ENCODE data around the gene CHRM2.
A peak's percentile ranks its signal among the peaks of the same experiment; 100 is the strongest.

The CHRM2 gene

GRCh38 chr7:137017221-137017620 is 148.8 kb downstream of the CHRM2 start:
- no peaks in the 10 kb centered on the region for H3K4me1 Mint-ChIP-seq
- no peak overlapping the region for H3K27ac Mint-ChIP-seq
- DNase-seq, result no peak
- ATAC-seq, result no peak
- H3K27me3 Mint-ChIP-seq, result no peaks in the 10 kb centered on the region
- no peak overlapping the region for H3K4me3 Mint-ChIP-seq
- H3K9me3 Mint-ChIP-seq, result peaks cover 4 to 8% of the 10 kb centered on the region in 2 donors

GRCh38 chr7:137018468-137018867 is 150.0 kb downstream of the CHRM2 start:
- DNase-seq (no peak), ATAC-seq (no peak)
- H3K4me1 Mint-ChIP-seq, result no peaks in the 10 kb centered on the region
- H3K27me3 Mint-ChIP-seq, result no peaks in the 10 kb centered on the region
- H3K4me3 Mint-ChIP-seq, result no peak overlapping the region
- no peak overlapping the region for H3K27ac Mint-ChIP-seq
- H3K9me3 Mint-ChIP-seq, result peaks cover 7 to 8% of the 10 kb centered on the region in 2 donors

GRCh38 chr7:137020351-137020750 is 151.9 kb downstream of the CHRM2 start:
- no peak overlapping the region for H3K27ac Mint-ChIP-seq
- ATAC-seq (no peak), DNase-seq (no peak)
- H3K4me3 Mint-ChIP-seq, result no peak overlapping the region
- no peaks in the 10 kb centered on the region for H3K27me3 Mint-ChIP-seq
- H3K4me1 Mint-ChIP-seq, result no peaks in the 10 kb centered on the region
- peaks cover 5 to 7% of the 10 kb centered on the region in 2 donors for H3K9me3 Mint-ChIP-seq

- H3K4me1 Mint-ChIP-seq, result no peaks in the 10 kb centered on the region
- peaks cover 10 to 16% of the 10 kb centered on the region in 2 donors for H3K9me3 Mint-ChIP-seq
- no peak overlapping the region for H3K4me3 Mint-ChIP-seq
- no peak for DNase-seq
- H3K27me3 Mint-ChIP-seq, result no peaks in the 10 kb centered on the region
- no peak overlapping the region for H3K27ac Mint-ChIP-seq
- no peak for ATAC-seq
These were observed 157.2 kb downstream of the CHRM2 start for GRCh38 chr7:137025469-137026175.

GRCh38 chr7:137026176-137026500 is 157.7 kb downstream of the CHRM2 start:
- Mint-ChIP-seq H3K4me3 (no peak overlapping the region), H3K27ac (peak overlapping the region in 1 of 2 donors; percentile 28), H3K27me3 (no peaks in the 10 kb centered on the region), H3K4me1 (no peaks in the 10 kb centered on the region), H3K9me3 (peaks cover 10 to 16% of the 10 kb centered on the region in 2 donors)
- no peak for ATAC-seq
- no peak for DNase-seq

- no peak overlapping the region for H3K27ac Mint-ChIP-seq
- no peak for ATAC-seq
- H3K9me3 Mint-ChIP-seq, result peaks cover under 1 to 2% of the 10 kb centered on the region in 2 donors
- H3K4me1 Mint-ChIP-seq, result no peaks in the 10 kb centered on the region
- no peaks in the 10 kb centered on the region for H3K27me3 Mint-ChIP-seq
- no peak overlapping the region for H3K4me3 Mint-ChIP-seq
- no peak for DNase-seq
These were observed 164.0 kb downstream of the CHRM2 start for GRCh38 chr7:137032436-137032835.

GRCh38 chr7:137036768-137037167 is 168.3 kb downstream of the CHRM2 start:
- ATAC-seq, result no peak
- no peaks in the 10 kb centered on the region for H3K27me3 Mint-ChIP-seq
- no peak for DNase-seq
- H3K9me3 Mint-ChIP-seq, result no peaks in the 10 kb centered on the region
- no peaks in the 10 kb centered on the region for H3K4me1 Mint-ChIP-seq
- no peak overlapping the region for H3K27ac Mint-ChIP-seq
- H3K4me3 Mint-ChIP-seq, result no peak overlapping the region

GRCh38 chr7:137038706-137039105 is 170.3 kb downstream of the CHRM2 start:
- no peaks in the 10 kb centered on the region for H3K4me1 Mint-ChIP-seq
- H3K27ac Mint-ChIP-seq, result no peak overlapping the region
- no peak overlapping the region for H3K4me3 Mint-ChIP-seq
- ATAC-seq (no peak), DNase-seq (no peak)
- peaks cover 4 to 11% of the 10 kb centered on the region in 2 donors for H3K9me3 Mint-ChIP-seq
- no peaks in the 10 kb centered on the region for H3K27me3 Mint-ChIP-seq

- H3K4me1 Mint-ChIP-seq, result no peaks in the 10 kb centered on the region
- H3K27ac Mint-ChIP-seq, result no peak overlapping the region
- DNase-seq (no peak), ATAC-seq (no peak)
- H3K9me3 Mint-ChIP-seq, result peaks cover 4 to 11% of the 10 kb centered on the region in 2 donors
- H3K27me3 Mint-ChIP-seq, result no peaks in the 10 kb centered on the region
- no peak overlapping the region for H3K4me3 Mint-ChIP-seq
These were observed 172.3 kb downstream of the CHRM2 start for GRCh38 chr7:137040745-137041144.

- no peaks in the 10 kb centered on the region for H3K4me1 Mint-ChIP-seq
- ATAC-seq (no peak), DNase-seq (no peak)
- peaks cover 12 to 14% of the 10 kb centered on the region in 2 donors for H3K9me3 Mint-ChIP-seq
- no peak overlapping the region for H3K27ac Mint-ChIP-seq
- no peaks in the 10 kb centered on the region for H3K27me3 Mint-ChIP-seq
- no peak overlapping the region for H3K4me3 Mint-ChIP-seq
These were observed 177.1 kb downstream of the CHRM2 start for GRCh38 chr7:137045573-137045972.

- DNase-seq (no peak), ATAC-seq (no peak)
- Mint-ChIP-seq H3K4me1 (no peaks in the 10 kb centered on the region), H3K4me3 (no peak overlapping the region), H3K27me3 (no peaks in the 10 kb centered on the region), H3K27ac (no peak overlapping the region), H3K9me3 (peaks cover 0 to 9% of the 10 kb centered on the region in 2 donors)
These were observed 201.0 kb downstream of the CHRM2 start for GRCh38 chr7:137069249-137069963.

Measured in stimulated activated naive CD8-positive, alpha-beta T cell treated with anti-CD3 and anti-CD28 coated beads, Interleukin-15, amount 100 ng/mL, for 72 hours (primary cell).